Measurements from ENCODE around the gene AADACL4. TPM values are rescaled to one million over a fixed set of nuclear protein-coding genes. Genes with fewer than 3 reads are reported as not detected.
"Not testable (repeated sequence)": the region's sequence is repeated elsewhere in the genome, so short reads cannot be mapped to it uniquely, and the experiment has no call there.

Gene AADACL4
- total RNA-seq, 1 experiment from 2014 or later: not detected

DNA sequence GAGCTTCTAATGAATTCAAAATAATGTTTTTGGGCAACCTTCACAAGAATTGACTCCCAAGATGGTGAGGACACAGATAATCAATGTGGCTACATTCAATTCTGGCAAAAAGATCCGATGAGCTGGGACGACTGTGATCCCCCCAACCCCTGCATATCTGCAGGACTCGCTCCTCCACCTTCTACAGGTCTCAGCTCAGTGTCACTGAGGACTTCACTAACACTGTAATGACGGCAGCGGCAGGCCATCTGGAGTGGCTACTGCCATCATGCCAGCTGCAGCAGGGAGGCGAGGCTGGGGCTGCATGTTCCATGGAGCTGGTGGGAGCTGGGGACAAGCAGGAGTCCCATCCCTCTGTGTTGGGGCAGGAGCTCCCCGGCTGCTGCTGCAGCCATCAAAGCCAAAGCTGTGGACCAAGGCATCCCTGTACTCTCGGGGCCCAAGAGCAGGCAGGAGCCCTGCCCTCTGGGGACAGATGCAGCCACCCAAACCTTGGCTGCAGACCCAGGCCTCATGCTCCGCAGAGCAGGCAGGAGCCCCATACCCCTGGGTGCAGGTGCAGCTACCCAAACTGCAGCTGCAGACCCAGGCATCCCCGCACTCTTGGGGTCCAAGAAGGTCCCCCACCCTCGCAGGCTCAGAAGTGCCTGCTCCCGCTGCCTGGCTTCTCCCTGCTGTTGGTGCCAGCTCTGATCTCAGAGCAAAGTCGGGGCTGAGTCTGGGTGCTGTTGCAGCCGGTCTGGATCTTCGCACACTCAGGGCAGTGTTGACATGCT is 13.7 kb upstream of the AADACL4 start:
- DNase-seq: no peak
- no peaks in the 10 kb centered on the region for H3K9me3 ChIP-seq (replicated peaks)
- H3K4me3 ChIP-seq: no peak overlapping the region
- H3K36me3 ChIP-seq: no peaks in the 10 kb centered on the region
- no peaks in the 10 kb centered on the region for H3K27me3 ChIP-seq
- H3K4me1 ChIP-seq: peaks cover 8% of the 10 kb centered on the region
- no peak overlapping the region for H3K27ac ChIP-seq

DNA sequence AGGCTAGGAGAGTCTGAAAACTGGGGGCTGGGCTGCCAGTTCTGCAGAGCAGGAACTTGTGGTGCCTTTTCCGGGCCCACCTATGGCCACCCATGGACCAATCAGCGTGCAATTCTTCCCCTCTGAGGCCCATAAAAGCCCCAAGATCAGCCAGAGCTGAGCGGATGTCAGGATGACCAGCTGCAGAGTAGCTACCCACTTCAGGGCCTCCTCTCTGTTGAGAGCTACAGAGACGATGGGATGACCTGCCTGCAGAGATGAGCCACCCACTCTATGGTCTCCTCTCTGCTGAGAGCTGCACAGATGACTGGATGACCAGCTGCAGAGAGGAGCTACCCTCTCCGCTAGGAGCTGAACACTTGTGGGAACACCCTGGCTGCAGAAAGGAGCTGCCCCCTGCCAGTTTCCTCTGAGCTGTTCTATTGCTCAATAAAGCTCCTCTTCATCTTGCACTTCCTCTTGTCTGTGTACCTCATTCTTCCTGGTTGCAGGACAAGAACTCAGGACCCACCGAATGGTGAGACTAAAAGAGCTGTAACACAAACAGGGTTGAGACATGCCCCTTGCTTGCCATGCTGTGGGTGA is 12.8 kb upstream of the AADACL4 start:
- H3K27me3 ChIP-seq: no peaks in the 10 kb centered on the region
- no peak overlapping the region for H3K4me3 ChIP-seq
- H3K4me1 ChIP-seq: peaks cover 8% of the 10 kb centered on the region
- no peak for DNase-seq
- no peak overlapping the region for H3K27ac ChIP-seq
- no peaks in the 10 kb centered on the region for H3K9me3 ChIP-seq (replicated peaks)
- H3K36me3 ChIP-seq: no peaks in the 10 kb centered on the region

DNA sequence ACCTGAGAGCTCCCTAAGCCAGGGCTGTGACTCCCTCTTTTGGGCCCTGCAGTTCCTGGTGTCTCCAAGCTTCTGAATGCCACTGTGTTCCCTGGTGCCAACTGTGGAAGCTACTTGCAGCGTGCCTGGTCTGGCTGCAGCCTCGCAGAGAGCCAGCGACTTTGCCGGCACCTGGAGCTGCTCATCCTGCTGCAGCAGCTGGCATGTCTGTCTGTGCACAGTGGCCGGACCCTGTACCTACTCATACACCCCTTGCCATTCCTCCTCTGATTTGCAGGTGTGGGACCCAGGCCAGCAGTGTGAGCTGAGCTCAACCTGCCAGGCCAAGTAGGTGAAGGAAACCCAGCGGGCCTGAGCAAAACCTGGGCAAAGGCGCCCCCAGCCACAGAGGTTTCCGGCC is 12.3 kb upstream of the AADACL4 start:
- no peak overlapping the region for H3K4me3 ChIP-seq
- H3K4me1 ChIP-seq: peaks cover 13% of the 10 kb centered on the region
- no peaks in the 10 kb centered on the region for H3K36me3 ChIP-seq
- H3K9me3 ChIP-seq (replicated peaks): no peaks in the 10 kb centered on the region
- no peak overlapping the region for H3K27ac ChIP-seq
- no peak for DNase-seq
- H3K27me3 ChIP-seq: no peaks in the 10 kb centered on the region

DNA sequence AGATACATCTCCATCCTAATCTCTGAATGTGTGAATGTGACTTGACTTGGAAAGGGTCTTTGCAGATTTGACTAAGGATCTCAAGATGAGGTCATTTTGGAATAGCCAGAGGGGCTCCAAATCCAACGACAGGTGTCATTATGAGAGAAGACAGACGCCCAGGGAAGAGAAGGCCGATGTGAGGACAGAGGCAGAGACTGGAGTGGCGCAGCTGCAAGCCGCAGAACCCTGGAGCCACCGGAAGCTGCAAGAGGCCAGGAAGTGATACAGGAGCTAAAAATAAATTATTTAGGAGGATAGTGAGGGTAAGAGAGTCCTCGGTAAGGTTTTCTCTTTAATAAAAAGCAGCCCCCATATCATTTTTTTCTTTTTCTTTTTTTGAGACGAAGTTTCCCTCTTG is 9.7 kb upstream of the AADACL4 start:
- H3K36me3 ChIP-seq: no peaks in the 10 kb centered on the region
- peaks cover 18% of the 10 kb centered on the region for H3K4me1 ChIP-seq
- no peaks in the 10 kb centered on the region; the same call in 1 of the 2 replicates for H3K9me3 ChIP-seq (replicated peaks)
- H3K27me3 ChIP-seq: no peaks in the 10 kb centered on the region
- H3K4me3 ChIP-seq: no peak overlapping the region; the same call in 1 of the 2 replicates
- DNase-seq: peak; percentile 75 to 81
- peak overlapping the region; percentile 13; the same call in 1 of the 2 replicates for H3K27ac ChIP-seq

DNA sequence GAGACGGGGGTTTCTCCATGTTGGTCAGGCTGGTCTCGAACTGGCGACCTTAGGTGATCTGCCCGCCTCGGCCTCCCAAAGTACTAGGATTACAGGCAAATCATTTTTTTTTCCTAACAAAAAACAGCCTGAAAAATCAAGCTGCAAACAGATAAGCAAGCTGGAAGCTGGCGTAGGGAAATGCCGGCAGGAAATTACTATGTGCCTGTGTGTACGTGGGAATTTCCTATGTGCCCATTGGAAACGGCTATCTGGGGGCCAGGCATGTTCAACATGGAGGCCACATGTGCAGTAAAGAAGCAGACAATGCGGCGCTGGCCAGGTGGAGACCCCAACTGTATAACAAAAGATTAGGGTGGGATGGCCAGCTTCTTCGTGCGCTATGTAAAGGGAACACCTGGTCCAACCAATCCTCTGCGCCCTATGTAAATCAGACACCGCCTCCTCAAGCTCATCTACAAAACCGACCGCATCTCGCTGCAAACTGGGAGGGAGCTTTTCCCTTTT is 9.1 kb upstream of the AADACL4 start:
- no peak for DNase-seq
- no peak overlapping the region; the same call in 1 of the 2 replicates for H3K4me3 ChIP-seq

DNA sequence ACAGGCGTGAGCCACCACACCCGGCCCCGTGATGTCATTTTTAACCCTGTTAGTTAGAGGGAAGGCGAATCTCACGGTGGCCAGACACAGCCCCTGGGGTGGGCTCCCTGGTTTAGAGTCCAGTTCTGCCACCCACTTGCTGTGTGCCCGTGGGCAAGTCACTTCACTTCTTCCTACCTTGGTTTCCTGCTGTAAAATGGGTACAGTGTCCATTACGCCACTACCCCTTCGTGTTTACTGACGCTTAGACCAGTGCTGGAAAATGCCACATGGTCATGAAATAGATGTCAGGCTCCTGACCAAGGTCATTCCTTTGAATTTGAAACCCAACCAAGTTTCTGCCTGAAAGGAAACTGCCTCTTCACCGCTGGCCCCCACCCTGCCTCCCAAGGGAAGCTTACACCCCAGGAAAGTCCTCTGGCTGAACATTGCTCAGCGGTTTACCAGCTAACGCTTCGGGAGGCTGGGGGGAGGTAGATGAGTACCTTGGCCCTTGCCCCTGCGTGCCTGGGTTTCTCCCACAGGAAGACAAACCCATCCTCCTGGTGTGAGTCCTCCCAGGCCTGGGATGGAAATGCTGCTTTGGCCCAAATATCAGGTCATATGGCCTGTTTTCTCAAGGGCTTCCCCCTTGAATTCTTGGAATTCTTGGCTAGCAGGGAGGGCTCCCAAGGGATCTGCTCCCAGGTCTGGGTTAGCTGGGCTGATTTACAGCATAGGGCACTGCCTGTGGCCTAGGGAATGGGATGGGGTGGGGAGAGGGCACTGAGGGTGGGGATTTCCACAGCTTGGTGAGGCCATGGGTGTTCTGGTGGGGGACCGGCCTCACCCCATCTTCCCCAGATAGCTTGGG is 7.6 kb upstream of the AADACL4 start:
- peak overlapping the region; percentile 7; the same call in 1 of the 2 replicates for H3K27ac ChIP-seq

More for the DNA sequence above, 9.1 kb upstream of the AADACL4 start:
- Histone ChIP-seq H3K36me3 (no peaks in the 10 kb centered on the region), H3K4me1 (peaks cover 18% of the 10 kb centered on the region), H3K27ac (peak overlapping the region; percentile 13; the same call in 1 of the 2 replicates), H3K27me3 (no peaks in the 10 kb centered on the region), H3K9me3 (replicated peaks) (peaks cover 2% of the 10 kb centered on the region)

DNA sequence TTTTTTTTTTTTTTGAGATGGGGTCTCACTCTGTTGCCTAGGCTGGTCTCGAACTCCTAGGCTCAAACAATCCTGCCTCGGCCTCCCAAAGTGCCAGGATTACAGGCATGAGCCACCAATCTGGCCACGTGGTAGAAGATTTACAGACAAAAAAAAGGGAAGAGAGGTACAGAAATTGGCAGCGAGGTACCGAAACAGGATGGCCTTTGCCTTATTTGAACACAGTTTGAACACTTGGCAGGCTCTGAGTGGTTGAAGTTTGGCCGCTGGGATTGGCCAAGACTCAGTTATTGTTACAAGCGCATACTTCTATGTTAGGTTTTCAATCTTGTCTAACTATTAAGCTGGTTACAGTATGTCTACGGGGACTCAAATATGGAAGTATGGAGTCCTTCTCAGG is 6.2 kb upstream of the AADACL4 start:
- no peaks in the 10 kb centered on the region for H3K36me3 ChIP-seq
- no peak for DNase-seq
- peaks cover 18% of the 10 kb centered on the region for H3K4me1 ChIP-seq
- no peak overlapping the region for H3K27ac ChIP-seq
- peaks cover 18% of the 10 kb centered on the region for H3K9me3 ChIP-seq (replicated peaks)
- H3K4me3 ChIP-seq: no peak overlapping the region
- no peaks in the 10 kb centered on the region for H3K27me3 ChIP-seq

More for the DNA sequence above, 7.6 kb upstream of the AADACL4 start:
- Histone ChIP-seq H3K9me3 (replicated peaks) (peaks cover 18% of the 10 kb centered on the region), H3K27me3 (no peaks in the 10 kb centered on the region), H3K4me3 (no peak overlapping the region), H3K4me1 (peaks cover 18% of the 10 kb centered on the region), H3K36me3 (no peaks in the 10 kb centered on the region)
- DNase-seq: peak; percentile 71 to 83

DNA sequence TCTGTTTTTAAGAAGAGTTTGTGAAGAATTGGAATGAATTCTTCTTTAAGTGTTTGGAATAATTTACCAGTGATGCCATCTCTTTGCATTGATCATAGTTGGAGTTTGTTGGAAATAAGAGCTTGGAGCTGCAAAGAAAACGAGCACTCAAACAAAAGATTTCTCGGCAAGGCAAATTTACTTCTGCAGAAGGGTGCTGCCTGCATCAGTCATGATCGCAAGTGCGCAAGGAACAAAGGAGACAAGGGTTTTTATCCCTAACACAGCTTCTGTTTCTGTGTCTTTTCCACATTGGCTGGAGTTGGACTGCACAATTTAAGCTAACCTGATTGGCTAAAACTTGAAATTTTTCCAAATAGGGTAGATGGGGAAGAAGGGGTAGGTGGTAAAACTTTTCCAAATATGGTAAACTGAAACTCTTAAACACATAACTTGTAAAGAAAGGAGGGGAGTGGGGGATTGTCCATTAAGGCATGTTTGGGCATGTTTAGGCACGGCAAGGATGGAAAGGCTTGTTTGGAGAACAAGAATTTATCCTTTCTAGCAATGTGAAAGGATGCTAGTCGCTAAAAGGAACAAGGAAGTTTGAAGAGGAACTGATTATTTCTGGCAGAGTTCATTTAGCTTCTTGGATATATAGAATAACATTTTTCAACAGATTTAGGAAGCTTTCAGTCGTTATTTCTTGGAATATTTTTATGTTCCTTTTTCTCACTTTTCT is 3.5 kb upstream of the AADACL4 start:
- no peak overlapping the region for H3K4me3 ChIP-seq
- H3K9me3 ChIP-seq (replicated peaks): peaks cover 18% of the 10 kb centered on the region
- no peaks in the 10 kb centered on the region for H3K27me3 ChIP-seq
- DNase-seq: no peak
- no peaks in the 10 kb centered on the region for H3K36me3 ChIP-seq
- H3K27ac ChIP-seq: no peak overlapping the region
- peaks cover 10% of the 10 kb centered on the region for H3K4me1 ChIP-seq

DNA sequence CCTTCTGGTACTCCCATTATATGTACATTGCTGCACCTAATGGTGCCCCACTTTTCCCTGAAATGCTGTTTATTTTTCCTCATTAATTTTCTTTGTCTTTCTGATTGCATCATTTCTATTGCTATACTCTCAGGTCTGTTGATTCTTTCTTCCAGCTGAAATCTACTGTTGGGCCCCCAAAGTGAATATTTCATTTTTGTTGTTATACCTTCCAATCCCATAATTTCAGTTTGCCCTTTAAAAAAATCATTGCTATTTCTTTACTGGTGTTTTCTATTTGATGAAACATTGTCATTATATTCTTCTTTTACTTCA is 3.0 kb upstream of the AADACL4 start:
- Histone ChIP-seq H3K27ac (no peak overlapping the region), H3K4me1 (peaks cover 10% of the 10 kb centered on the region), H3K4me3 (no peak overlapping the region), H3K9me3 (replicated peaks) (peaks cover 18% of the 10 kb centered on the region), H3K27me3 (no peaks in the 10 kb centered on the region), H3K36me3 (no peaks in the 10 kb centered on the region)
- no peak for DNase-seq

DNA sequence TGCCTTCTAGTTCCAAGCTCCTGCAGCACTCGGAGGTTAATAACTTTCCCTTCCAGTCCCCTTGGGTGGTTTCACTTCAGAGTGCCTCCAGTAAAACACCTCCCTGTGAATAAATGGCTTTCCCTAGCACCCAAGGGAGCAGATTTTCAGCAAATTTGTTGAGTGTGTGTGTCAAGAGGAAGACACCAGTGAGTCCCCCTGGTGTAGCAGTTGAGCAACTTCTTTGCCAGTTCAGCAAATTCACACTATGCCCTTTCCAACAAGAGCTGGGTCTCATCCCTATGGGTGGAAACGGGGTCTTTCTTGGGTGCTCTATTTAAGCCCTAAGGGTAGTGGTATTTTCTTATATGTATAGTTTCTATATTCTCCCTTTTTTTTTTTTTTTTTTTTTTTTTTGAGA is 806 bp upstream of the AADACL4 start:
- Histone ChIP-seq H3K4me3 (no peak overlapping the region), H3K27me3 (no peaks in the 10 kb centered on the region), H3K9me3 (replicated peaks) (peaks cover 18% of the 10 kb centered on the region), H3K36me3 (no peaks in the 10 kb centered on the region), H3K27ac (no peak overlapping the region), H3K4me1 (no peaks in the 10 kb centered on the region)
- DNase-seq: no peak

DNA sequence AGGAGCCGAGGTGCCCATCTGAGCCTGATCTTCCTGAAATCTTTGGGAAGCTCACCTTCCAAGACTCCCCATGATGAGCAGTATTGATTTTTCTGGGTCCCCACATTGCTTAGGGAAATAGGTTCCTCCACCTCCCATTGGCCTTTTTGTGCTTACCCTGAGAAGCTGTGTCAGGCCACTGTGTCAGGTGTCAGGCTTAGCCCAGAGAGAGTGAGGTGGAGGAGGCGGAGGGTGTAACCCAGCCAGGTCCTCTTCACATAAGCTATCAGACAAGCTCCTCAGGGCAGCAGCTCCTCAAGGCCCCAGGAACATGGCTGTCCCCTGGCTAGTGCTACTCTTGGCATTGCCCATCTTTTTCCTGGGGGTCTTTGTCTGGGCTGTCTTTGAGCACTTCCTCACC is 352 bp downstream of the AADACL4 start:
- H3K4me1 ChIP-seq: no peaks in the 10 kb centered on the region
- peaks cover 18% of the 10 kb centered on the region for H3K9me3 ChIP-seq (replicated peaks)
- H3K27ac ChIP-seq: no peak overlapping the region
- H3K36me3 ChIP-seq: no peaks in the 10 kb centered on the region
- no peaks in the 10 kb centered on the region for H3K27me3 ChIP-seq
- DNase-seq: no peak
- H3K4me3 ChIP-seq: no peak overlapping the region

DNA sequence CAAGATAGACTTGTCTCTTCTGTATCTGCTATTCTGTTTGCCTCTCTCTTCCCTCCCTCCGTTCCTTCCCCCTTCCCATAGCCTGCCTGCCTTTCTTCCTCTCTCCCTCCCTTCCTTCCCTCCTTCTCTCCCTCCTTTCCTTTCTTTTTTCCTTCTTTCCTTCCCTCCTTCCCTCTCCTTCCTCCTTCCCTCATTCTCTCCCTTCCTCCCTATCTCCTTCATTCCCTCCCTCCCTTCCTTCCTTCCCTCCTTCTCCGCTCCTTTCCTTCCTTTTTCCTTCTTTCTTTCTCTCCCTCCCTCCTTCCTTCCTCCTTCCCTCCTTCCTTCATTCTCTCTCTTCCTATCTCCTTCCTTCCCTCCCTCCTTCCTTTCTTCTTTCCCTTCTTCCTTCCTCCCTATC is 944 bp downstream of the AADACL4 start:
- H3K4me3 ChIP-seq: no peak overlapping the region
- H3K36me3 ChIP-seq: no peaks in the 10 kb centered on the region
- H3K27ac ChIP-seq: no peak overlapping the region
- H3K9me3 ChIP-seq (replicated peaks): peaks cover 15% of the 10 kb centered on the region
- peaks cover 2% of the 10 kb centered on the region; the same call in 1 of the 2 replicates for H3K4me1 ChIP-seq
- H3K27me3 ChIP-seq: no peaks in the 10 kb centered on the region
- DNase-seq: no peak

DNA sequence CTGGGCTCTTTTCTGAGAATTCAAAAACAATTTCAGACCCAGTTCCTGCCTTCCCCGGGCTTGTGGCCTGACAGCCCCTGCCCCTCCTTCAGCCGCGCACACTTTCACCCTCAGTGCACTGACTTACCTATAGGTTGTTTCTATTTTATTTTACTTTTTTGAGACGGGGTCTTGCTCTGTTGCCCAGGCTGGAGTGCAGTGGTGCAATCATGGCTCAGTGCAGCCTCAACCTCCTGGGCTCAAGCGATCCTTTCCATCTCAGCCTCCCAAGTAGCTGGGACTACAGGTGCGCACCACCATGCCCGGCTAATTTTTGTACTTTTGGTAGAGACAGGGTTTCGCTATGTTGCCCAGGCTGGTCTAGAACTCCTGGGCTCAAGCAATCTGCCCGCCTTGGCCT is 1.5 kb downstream of the AADACL4 start:
- not testable (repeated sequence) for H3K27me3 ChIP-seq; H3K36me3 ChIP-seq; DNase-seq; H3K9me3 ChIP-seq (replicated peaks); H3K27ac ChIP-seq; H3K4me1 ChIP-seq; H3K4me3 ChIP-seq

DNA sequence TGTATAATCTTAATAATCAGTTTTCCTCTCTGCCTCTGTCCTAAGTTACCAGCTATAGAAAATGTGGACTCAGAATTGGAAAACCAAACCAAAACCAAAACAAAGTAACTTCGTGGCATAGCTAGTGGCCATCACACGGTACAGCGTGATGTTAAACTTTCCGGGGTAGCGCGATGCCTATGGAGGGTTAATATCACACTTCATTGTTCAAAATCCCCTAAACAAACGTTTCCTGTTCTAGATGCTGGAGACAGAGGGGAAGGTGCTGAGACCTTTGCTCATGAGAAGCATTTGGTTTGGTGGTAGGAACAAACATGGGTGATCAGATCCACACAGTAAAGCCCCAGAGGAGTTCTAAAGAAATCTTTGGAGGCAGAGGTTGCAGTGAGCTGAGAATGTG is 4.9 kb downstream of the AADACL4 start:
- Histone ChIP-seq H3K9me3 (replicated peaks) (no peaks in the 10 kb centered on the region), H3K4me3 (no peak overlapping the region), H3K27ac (no peak overlapping the region), H3K27me3 (no peaks in the 10 kb centered on the region), H3K4me1 (peaks cover 11% of the 10 kb centered on the region; the same call in 1 of the 2 replicates), H3K36me3 (no peaks in the 10 kb centered on the region)
- DNase-seq: no peak
